RWPE1 (cell line): ENCODE results near the gene TACSTD2.
"Not testable (repeated sequence)": the region's sequence is repeated elsewhere in the genome, so short reads cannot be mapped to it uniquely, and the experiment has no call there.

ENCODE experiments used
- CTCF ChIA-PET: fragments of 350-600 bp; sonication (Branson Sonifier 250); formaldehyde crosslinking; extraction: SDS; loops from one replicate; lab custom pipeline; 2021; lab: Yijun Ruan, JAX
- POLR2A ChIA-PET: fragments of 400-600 bp; formaldehyde crosslinking; extraction: SDS; loops from one replicate; lab custom pipeline; 2020; ENCODE audit warnings: antibody characterized with exemption; ENCODE audit not compliant: low non-redundant PET; lab: Yijun Ruan, JAX
- DNase-seq: peaks from one replicate; pipeline ENCODE4 v3.0.0; 2012; ENCODE audit warnings: low spot score
- H3K27ac ChIP-seq: fragments of 450-650 bp; 2 replicates; pipeline ENCODE4 v1.5.1; 2017
- CTCF ChIP-seq: fragments of 450-650 bp; conservative IDR thresholded peaks from 2 replicates; pipeline ENCODE4 v1.5.1; 2017; ENCODE audit warnings: low read depth, mild to moderate bottlenecking

The TACSTD2 gene

DNA sequence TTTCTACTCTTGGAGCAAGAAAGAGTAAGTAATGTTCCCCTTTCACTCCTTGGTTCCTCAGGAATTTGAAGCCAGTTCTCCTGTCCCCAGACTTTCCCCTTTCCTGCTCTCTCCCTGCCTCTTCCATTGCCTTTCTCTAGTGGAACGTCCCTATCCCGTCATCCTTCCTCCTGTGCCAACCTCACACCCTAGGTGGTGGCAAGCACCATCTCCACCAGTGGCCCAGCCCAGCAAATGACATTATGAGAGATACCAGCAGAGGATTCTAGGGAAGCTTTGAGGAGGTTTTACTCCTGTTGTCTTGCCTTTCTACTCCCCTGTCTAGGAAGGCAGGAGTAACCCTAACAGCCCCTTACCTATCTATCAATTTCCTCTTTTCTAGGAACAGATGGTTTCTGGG is 8.1 kb upstream of the TACSTD2 start:
- POLR2A ChIA-PET, result no interaction called here
- no peak for DNase-seq
- H3K27ac ChIP-seq, result peak overlapping the region; percentile 90

DNA sequence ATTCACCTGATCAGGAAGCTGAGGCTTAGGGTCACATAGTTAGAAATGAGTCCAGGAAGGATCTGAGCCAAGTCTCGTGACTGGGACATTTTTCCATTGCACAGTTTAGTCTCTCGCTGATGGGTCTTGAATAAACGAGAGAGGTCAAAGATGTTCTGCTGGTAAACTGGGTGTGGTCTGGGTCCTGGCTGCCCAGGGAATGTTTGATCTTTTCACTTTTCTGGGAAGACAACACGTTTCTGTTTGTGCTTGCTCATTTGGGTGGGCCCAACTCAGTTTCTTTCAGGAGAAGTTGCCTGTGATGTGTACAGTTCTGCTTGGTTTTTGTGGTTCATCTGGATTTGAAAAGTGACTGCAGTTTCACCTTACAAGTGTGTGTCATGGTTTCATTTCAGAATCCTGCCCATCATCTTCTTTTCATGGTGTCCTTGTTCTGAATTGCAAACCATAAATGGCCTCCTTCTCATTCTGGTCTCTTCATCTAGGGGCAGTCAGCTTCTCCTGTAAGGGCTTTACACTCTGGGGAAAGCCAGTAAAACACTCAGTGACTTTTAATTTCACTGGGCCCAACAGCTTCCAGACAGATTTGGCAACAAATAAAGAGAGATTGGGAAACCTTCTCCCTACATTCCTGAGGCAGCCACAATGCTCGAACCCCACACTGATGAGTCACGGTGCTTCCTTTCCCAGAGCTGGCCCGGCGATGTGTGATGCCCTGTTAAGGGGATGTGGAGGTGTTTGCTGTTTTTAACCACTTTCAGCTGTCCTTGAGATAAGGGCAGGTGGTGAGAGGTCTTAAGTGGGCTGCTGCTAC is 7.2 kb upstream of the TACSTD2 start:
- peak overlapping the region; percentile 90 for H3K27ac ChIP-seq
- ChIA-PET POLR2A (interaction anchor here (1.1 kb wide), 1 partner anchor 12 kb away, joined by 3 read pairs; no protein-coding TSS in a partner anchor), CTCF (no interaction called here)
- DNase-seq, result peak; percentile 92
- TF ChIP-seq CTCF, result no peak

More for the DNA sequence above, 8.1 kb upstream of the TACSTD2 start:
- no peak for TF ChIP-seq CTCF
- CTCF ChIA-PET, result no interaction called here

DNA sequence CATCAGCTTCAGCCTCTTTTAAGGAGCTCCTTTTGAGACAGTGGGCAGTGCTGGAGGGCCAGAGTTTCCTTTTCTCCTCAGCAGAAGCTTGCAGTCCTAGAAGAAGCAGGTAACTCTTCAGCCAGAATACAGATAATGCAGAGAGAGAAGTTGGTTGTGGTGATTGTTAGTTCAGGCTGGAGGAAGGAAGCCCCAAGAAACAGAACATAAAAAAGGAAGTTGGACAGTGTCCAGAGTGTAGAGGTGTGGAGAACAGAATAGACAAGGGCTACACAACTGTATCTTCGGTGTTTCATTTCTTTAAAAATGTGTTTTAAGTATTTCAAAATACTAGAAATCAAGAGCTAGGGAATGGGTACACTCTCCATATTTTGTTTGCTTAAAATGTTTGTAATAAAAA is 6.4 kb upstream of the TACSTD2 start:
- no peak for TF ChIP-seq CTCF
- CTCF ChIA-PET, result interaction anchor here (0.7 to 0.8 kb wide), 3 partner anchors 69 to 1364 kb away, joined by 3 read pairs; no protein-coding TSS in a partner anchor
- peak overlapping the region; percentile 90 for H3K27ac ChIP-seq
- POLR2A ChIA-PET, result interaction anchor here (1.1 kb wide), 1 partner anchor 11 kb away, joined by 3 read pairs; no protein-coding TSS in a partner anchor
- no peak for DNase-seq

DNA sequence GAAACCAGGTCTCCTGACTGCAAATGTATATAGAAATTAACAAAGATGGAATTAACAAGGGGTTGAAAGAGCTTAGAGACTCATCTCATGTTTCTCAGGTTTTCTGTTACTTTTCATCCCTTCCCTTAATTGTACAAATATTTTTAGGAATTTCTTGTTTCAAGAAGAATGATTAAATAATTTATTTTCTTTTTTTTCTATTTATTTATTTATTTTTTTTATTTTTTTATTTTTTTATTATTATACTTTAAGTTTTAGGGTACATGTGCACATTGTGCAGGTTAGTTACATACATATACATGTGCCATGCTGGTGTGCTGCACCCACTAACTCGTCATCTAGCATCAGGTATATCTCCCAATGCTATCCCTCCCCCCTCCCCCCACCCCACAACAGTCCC is 5.1 kb upstream of the TACSTD2 start:
- H3K27ac ChIP-seq, DNase-seq, POLR2A ChIA-PET: not testable (repeated sequence)
- CTCF ChIA-PET, result interaction anchor here (0.7 kb wide), 1 partner anchor 35 kb away, joined by 3 read pairs; no protein-coding TSS in a partner anchor

DNA sequence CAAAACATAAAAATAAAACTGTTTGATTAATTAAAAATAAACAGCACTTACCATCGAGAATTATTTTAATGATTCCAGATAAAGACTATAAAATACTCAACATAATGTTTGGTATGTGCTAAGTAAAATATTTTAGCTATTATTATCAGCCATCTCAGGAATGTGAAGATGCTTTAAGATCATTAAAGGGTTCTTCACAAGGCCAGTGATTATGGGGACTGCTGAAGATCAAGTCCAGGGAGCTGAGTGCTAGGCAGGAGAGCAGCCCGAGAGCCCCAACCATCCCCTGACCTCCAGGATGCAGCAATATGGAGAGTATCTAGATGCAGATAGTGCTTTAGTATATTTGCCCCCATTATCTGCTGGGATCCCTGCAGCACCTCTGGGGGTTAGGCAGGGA is 4.6 kb upstream of the TACSTD2 start:
- POLR2A ChIA-PET, result no interaction called here
- CTCF ChIA-PET, result interaction anchor here (0.7 to 1.0 kb wide), 3 partner anchors 9 to 71 kb away, joined by 3 read pairs; no protein-coding TSS in a partner anchor
- H3K27ac ChIP-seq, result peak overlapping the region; percentile 41; the same call in 1 of the 2 replicates
- no peak for DNase-seq
- no peak for TF ChIP-seq CTCF

GRCh38 chr1:58580186-58580585 is 3.1 kb upstream of the TACSTD2 start:
- H3K27ac ChIP-seq, result no peak overlapping the region
- ChIA-PET POLR2A (no interaction called here), CTCF (no interaction called here)
- TF ChIP-seq CTCF, result no peak
- no peak for DNase-seq

DNA sequence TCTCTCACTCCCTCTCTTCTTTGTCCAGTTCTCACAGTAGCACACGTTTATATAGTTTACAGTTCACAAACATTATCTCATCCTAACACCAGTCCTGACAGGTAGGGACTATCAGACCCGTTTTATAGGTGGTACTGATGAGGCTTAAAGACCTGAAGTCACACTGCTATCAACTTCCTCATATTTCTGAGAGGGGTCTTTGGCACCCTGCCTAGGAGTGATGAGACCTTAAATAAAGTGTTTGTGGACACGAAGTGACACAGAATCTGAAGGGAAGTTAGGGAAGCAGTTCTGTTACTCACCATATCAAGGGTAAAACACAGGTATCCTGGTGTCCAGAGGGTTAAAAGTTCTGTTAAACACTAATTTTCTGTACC is 590 bp upstream of the TACSTD2 start:
- DNase-seq, result no peak
- TF ChIP-seq CTCF, result no peak
- POLR2A ChIA-PET, result interaction anchor here (0.5 to 0.9 kb wide), 7 partner anchors 11 to 49 kb away, joined by 3 to 19 read pairs (median 4); no protein-coding TSS in a partner anchor
- H3K27ac ChIP-seq, result peak overlapping the region; percentile 93
- CTCF ChIA-PET, result interaction anchor here (0.6 to 1.9 kb wide), 3 partner anchors 62 to 75 kb away, joined by 3 to 13 read pairs (median 3); no protein-coding TSS in a partner anchor
